Tibial artery (tissue), 4 donors: ENCODE data around the gene ENAH.

ENCODE experiments used
- DNase-seq, 2 donors: peaks; one replicate each; pipeline ENCODE4 v3.0.0-alpha.2; 2019
- H3K27ac ChIP-seq, 2 donors: fragments of 200-600 bp; sonication (generic) in 1 of 2; 1 replicate in 1 of 2; 2 replicates in 1 of 2; pipeline ENCODE4 v1.5.1; 2018 to 2019; ENCODE audit warnings: mild to moderate bottlenecking in 1 of 2
- H3K27me3 ChIP-seq, 2 donors: fragments of 200-600 bp; sonication (generic) in 1 of 2; one replicate each; pipeline versions ENCODE4 v1.5.1 to v1.6.0; 2016 to 2019
- H3K36me3 ChIP-seq, 3 donors: fragments of 200-600 bp; sonication (generic) in 2 of 3; one replicate each; pipeline ENCODE4 v1.5.1; 2016 to 2019; ENCODE audit warnings: mild to moderate bottlenecking in 2 of 3
- H3K4me1 ChIP-seq, 4 donors: fragments of 200-600 bp; sonication (generic) in 2 of 4; 1 replicate in 3 of 4; 2 replicates in 1 of 4; pipeline ENCODE4 v1.5.1; 2016 to 2019
- H3K4me3 ChIP-seq, 2 donors: fragments of 200-600 bp; sonication (generic) in 1 of 2; 1 replicate in 1 of 2; 2 replicates in 1 of 2; pipeline ENCODE4 v1.5.1; 2018 to 2019; ENCODE audit warnings: mild to moderate bottlenecking in 2 of 2
- H3K9me3 ChIP-seq, 3 donors: fragments of 200-600 bp; sonication (generic) in 1 of 3; one replicate each; pipeline ENCODE4 v1.5.1; 2016 to 2019
- intact Hi-C: fragments of 100-400 bp; cut with DNase I; formaldehyde crosslinking; loops from one replicate; pipeline ENCODE4 v1.15.0; 2023; ENCODE audit warnings: low total_unique reads
- TF ChIP-seq, protein P1 (sequence below), 2 experiments: fragments of 200-600 bp in 1 of 2; fragments of 450-650 bp in 1 of 2; IDR thresholded peaks; one replicate each; pipeline ENCODE4 v1.5.1; 2017 to 2019; ENCODE audit warnings: antibody characterized with exemption in 2 of 2, mild to moderate bottlenecking in 1 of 2, moderate library complexity in 1 of 2

Gene ENAH

DNA sequence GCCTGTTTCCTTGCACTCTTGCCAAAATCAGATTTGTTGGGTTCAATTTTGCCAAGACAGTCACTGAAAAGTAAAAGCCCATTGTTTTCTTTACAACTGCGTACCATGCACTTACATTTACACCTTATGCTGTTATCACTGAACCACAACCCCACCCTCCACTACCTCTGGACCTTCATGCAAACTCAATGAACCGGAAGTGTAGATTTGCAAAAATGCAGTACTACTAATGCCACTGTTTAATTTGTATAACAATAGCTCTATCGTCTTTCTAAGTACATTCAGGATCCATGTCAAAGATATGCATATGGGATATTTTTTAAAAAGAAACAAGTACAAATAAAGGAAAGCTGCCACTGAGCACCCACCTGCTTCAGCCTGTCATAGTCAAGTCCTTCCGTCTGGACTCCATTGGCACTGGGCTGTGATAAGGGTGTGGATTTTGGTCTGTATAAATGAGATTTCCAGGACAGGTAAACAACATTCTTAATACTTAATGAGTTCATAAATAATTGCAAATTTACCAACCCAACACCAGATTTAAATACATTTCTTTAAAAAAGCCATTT lies 152.2 kb downstream of the ENAH start:
- H3K4me3 ChIP-seq: no peak overlapping the region
- TF ChIP-seq, protein P1, sequence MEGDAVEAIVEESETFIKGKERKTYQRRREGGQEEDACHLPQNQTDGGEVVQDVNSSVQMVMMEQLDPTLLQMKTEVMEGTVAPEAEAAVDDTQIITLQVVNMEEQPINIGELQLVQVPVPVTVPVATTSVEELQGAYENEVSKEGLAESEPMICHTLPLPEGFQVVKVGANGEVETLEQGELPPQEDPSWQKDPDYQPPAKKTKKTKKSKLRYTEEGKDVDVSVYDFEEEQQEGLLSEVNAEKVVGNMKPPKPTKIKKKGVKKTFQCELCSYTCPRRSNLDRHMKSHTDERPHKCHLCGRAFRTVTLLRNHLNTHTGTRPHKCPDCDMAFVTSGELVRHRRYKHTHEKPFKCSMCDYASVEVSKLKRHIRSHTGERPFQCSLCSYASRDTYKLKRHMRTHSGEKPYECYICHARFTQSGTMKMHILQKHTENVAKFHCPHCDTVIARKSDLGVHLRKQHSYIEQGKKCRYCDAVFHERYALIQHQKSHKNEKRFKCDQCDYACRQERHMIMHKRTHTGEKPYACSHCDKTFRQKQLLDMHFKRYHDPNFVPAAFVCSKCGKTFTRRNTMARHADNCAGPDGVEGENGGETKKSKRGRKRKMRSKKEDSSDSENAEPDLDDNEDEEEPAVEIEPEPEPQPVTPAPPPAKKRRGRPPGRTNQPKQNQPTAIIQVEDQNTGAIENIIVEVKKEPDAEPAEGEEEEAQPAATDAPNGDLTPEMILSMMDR (IDR thresholded peaks at IDR 0.05): no peak
- DNase-seq: no peak
- H3K4me1 ChIP-seq: no peaks in the 10 kb centered on the region
- no peaks in the 10 kb centered on the region for H3K27me3 ChIP-seq
- H3K27ac ChIP-seq: no peak overlapping the region
- intact Hi-C loops: no loop called here
- H3K9me3 ChIP-seq: no peaks in the 10 kb centered on the region
- H3K36me3 ChIP-seq: peaks cover 25 to 37% (median 35%) of the 10 kb centered on the region in 3 donors

DNA sequence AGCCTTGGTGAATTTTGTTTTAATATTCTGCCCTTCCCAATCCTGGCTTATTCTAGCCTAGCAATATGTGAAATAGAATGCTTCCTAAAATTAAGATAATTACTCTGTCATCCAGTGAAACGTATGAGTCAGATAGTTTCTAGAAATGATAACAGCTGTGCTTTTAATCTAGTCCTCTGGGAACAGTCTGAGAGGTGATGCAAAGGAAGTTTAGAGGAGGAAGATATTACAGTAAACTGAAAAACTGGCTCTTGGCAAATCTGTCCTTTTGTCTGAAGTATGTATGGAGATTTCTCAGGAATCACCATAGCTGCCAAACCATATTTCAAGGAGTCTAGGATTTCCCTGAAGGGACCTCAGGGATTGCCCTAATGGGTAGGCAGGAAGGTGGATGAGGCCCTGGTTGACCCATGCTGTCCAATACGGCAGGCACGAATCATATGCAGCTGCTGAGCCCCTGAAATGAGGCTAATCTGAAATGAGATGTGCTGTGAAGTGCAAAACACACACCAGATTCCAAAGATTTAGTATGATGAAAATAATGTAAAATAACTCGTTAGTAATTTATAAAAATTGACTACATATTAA lies 154.3 kb downstream of the ENAH start:
- no peak overlapping the region for H3K4me3 ChIP-seq
- intact Hi-C loops: no loop called here
- H3K27ac ChIP-seq: no peak overlapping the region
- H3K4me1 ChIP-seq: no peaks in the 10 kb centered on the region
- H3K36me3 ChIP-seq: peaks cover 25 to 37% (median 35%) of the 10 kb centered on the region in 3 donors
- TF ChIP-seq, protein P1 (IDR thresholded peaks at IDR 0.05): no peak
- no peaks in the 10 kb centered on the region for H3K27me3 ChIP-seq
- no peaks in the 10 kb centered on the region for H3K9me3 ChIP-seq
- DNase-seq: no peak

DNA sequence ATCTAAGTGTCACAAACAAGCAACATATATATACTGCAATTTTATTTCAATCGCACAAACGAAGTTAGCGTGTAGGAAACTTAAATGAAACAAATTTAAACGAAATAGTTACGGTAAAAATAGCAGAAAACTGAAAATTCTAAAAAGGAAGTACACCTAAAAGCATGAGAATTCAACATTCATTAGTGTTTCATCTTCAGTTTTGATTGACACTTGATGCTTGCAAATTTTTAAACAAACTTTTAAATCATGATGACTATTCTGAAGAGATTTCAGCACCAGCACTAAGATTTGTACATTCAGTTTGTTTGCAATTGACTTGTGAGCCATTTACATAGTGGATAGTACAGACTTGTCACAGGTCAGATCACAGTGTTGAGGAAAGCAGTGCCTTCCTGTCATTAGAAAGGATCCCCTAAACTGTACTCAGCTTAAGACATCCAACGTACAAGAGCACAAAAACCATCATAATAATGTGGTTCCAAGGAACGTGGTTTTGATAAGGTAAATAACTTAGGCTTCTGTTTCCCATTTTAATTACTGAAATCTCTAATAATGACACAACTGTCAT lies 158.0 kb downstream of the ENAH start:
- Histone ChIP-seq H3K4me3 (no peak overlapping the region), H3K9me3 (no peaks in the 10 kb centered on the region), H3K27ac (no peak overlapping the region), H3K27me3 (no peaks in the 10 kb centered on the region), H3K4me1 (no peaks in the 10 kb centered on the region), H3K36me3 (peaks cover 17 to 30% (median 23%) of the 10 kb centered on the region in 3 donors)
- TF ChIP-seq, protein P1 (IDR thresholded peaks at IDR 0.05): no peak
- no peak for DNase-seq
- intact Hi-C loops: no loop called here

DNA sequence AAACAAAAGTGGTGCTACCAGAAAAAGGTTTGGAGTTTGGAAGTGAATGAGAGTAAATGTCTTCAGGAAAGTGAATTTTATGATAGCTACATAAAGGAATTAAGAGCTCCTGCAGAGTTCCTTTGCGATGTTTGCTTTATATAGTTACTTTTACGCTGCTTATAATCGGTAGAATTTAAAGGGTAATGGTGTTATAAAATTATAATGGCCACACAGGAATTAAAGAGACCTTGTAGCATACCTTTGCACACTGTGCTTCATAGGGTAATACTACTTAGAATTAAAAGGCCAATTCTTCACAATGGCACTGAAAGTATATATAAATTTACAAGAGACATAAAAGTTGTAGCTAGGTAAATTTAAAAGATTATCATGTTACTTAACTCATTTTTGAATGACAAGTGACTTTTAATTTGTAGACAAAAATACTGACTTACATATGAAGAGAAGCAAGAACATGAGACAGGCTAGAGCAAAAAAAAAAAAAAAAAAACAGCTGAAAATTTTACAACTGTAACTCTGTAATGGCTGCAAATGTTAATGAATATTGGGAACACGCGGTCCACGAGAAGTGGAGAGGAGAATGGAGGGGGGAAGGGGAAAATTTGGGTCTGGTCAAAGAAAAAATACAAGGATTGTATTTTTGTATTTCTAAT lies 159.2 kb downstream of the ENAH start:
- TF ChIP-seq, protein P1 (IDR thresholded peaks at IDR 0.05): no peak
- no peak for DNase-seq
- Histone ChIP-seq H3K9me3 (no peaks in the 10 kb centered on the region), H3K27me3 (no peaks in the 10 kb centered on the region), H3K4me1 (no peaks in the 10 kb centered on the region), H3K27ac (no peak overlapping the region), H3K4me3 (no peak overlapping the region), H3K36me3 (peaks cover 16 to 25% (median 22%) of the 10 kb centered on the region in 3 donors)
- intact Hi-C loops: no loop called here

DNA sequence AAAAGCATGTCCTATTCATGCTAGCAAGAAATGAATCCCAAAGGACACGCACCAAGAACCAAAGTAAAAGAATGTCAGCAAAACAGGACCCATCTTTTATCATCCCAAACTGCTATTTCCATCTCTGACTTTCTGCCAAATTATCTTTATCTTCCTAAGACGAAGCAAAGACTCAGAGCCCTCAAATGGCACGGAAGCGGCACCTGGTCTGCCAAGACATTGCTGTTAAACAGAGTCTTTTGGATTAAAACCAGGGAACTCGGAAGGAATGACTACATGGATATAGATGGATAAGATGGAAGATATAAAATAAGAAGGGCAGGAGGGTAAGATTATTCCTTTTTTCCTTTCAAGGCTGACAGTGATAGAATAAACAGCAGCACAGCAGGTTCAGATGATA lies 164.2 kb downstream of the ENAH start:
- TF ChIP-seq, protein P1 (IDR thresholded peaks at IDR 0.05): no peak
- Histone ChIP-seq H3K27ac (no peak overlapping the region), H3K4me3 (no peak overlapping the region), H3K9me3 (no peaks in the 10 kb centered on the region), H3K4me1 (peaks cover 0 to 10% (median 0%) of the 10 kb centered on the region in 4 donors), H3K36me3 (no peaks in the 10 kb centered on the region), H3K27me3 (no peaks in the 10 kb centered on the region)
- intact Hi-C loops: loop anchor here (10.0 kb wide), 1 partner anchor 166 kb away; the partner anchor contains the start of gene ENAH
- DNase-seq: no peak
